Fibroblast of the aortic adventitia (primary cell): Measurements from ENCODE around the gene BEND7. TPM values are rescaled to one million over a fixed set of nuclear protein-coding genes. Genes with fewer than 3 reads are reported as not detected.
"Not testable (repeated sequence)": the region's sequence is repeated elsewhere in the genome, so short reads cannot be mapped to it uniquely, and the experiment has no call there.

Experiments
- DNase-seq: peaks from one replicate; pipeline ENCODE4 v3.0.0-alpha.2; 2010; ENCODE audit warnings: low read depth
- H3K4me3 ChIP-seq: 2 replicates; pipeline ENCODE4 v1.5.1; 2011; ENCODE audit warnings: low read depth, mild to moderate bottlenecking, control low read depth, low read length, moderate library complexity
- CTCF ChIP-seq: IDR thresholded peaks from 2 replicates; pipeline ENCODE4 v1.5.1; 2011; ENCODE audit warnings: mild to moderate bottlenecking, low read length, control low read depth, inconsistent platforms; ENCODE audit not compliant: insufficient read depth
- total RNA-seq: library from RNA; depleted of rRNA; stranded (reverse); fragments of >200 nt; gene quantifications from 2 replicates; pipeline ENCODE4 v1.2.3, GENCODE V29; 2012; ENCODE audit warnings: low replicate concordance

Gene BEND7
- total RNA-seq, 1 donor = 2.6 TPM

DNA sequence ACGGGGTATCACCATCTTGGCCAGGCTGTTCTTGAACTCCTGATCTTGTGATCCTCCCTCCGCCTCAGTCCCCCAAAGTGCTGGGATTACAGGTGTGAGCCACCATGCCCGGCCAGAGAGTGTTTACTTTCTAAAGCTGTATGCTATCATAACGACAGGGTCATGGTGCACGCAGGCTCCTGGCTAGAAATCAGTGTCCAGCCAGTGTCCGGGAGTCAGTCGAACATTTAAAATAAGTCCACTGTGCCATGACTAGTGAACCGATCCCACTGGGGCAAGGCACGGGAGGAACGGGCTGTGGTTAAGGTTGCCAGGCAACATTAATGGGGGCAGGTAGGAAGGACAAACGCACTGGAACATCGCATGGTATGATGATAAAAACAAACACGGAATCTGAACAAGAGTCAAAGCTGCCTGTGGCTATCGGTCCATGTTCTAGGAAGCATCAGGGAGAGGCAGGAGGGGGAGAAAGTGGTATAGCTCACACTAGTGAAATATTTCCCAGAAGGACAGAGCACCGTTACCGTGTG, 91.7 kb downstream of the BEND7 start:
- H3K4me3 ChIP-seq = no peak overlapping the region
- DNase-seq = no peak
- TF ChIP-seq CTCF = no peak

DNA sequence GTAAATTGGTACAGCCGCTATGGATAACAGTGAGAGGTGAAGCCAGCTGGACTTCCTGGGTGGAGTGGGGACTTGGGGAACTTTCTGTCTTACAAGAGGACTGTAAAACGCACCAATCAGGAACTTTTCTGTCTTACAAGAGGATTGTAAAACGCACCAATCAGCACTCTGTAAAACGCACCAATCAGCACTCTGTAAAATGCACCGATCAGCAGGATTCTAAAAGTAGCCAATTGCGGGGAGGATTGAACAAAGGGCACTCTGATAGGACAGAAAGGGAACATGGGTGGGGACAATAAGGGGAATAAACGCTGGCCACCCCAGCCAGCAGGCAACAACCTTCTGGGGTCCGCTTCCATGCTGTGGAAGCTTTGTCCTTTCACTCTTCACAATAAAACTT, 100.9 kb downstream of the BEND7 start:
- DNase-seq, H3K4me3 ChIP-seq: not testable (repeated sequence)

- TF ChIP-seq CTCF = no peak
- H3K4me3 ChIP-seq = no peak overlapping the region
These were observed 103.4 kb downstream of the BEND7 start for GRCh38 chr10:13425397-13425796.

DNA sequence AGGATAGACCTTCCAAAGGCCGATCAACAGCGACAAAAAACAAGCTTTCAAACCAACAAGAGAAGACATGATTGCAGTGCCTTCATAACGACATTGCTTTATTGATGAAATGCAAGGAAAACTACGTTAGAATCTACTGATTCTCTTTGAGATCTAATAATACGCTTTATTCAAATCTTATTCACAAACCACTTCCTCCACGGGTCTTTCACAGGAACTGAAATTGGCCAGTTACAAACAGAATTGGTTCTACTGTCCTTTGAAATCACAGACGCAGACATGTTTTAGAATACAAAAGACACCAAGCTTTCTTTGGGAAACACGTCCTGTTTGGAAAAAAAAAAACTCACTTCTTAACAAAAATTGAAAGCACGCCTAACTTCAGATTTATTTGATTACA, 106.0 kb downstream of the BEND7 start:
- no peak overlapping the region for H3K4me3 ChIP-seq
- no peak for DNase-seq
- TF ChIP-seq CTCF = no peak

More at GRCh38 chr10:13425397-13425796, 103.4 kb downstream of the BEND7 start:
- no peak for DNase-seq

- no peak for TF ChIP-seq CTCF
- no peak for DNase-seq
- no peak overlapping the region for H3K4me3 ChIP-seq
These were observed 107.4 kb downstream of the BEND7 start for GRCh38 chr10:13421382-13421917.

DNA sequence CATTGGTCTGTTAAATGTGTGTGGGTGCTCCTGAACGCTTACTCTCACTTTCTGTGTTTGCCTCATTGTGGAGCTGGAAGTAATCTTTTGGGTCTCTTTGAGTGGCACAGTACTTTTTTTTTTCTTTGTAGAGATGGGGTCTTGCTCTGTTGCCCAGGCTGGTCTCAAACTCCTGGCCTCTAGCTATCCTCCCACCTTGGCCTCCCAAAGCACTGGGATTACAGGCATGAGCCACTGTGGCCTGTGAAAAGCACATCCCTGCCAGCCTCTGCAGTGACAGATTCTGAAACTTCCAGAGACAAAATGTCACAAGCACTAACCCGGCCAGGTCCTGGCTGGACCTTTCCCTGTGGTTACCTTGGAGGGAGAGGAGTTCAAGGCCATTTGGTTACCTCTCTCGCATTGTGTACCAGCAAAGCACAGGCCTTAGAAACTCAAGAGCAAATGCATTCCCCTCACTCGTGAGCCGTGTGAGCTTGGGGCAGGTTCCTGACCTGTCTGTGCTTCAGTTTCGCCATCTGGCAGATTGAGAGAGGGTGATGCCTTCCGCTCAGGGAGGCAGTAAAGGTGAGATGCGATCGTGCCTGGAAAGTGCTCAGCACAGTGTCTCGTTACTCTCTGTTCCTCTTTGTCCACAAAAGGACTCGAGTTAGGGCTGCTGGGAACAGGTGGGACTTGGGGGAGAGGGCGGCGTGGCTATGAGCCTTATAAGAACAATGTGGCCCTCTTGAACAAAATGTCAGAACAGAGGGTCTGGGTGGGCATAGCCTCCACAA, 108.1 kb downstream of the BEND7 start:
- DNase-seq = no peak
- no peak overlapping the region for H3K4me3 ChIP-seq
- no peak for TF ChIP-seq CTCF

GRCh38 chr10:13417459-13418126, 111.2 kb downstream of the BEND7 start:
- TF ChIP-seq CTCF = no peak
- no peak overlapping the region for H3K4me3 ChIP-seq
- DNase-seq = no peak
